NCI-H82 treated with DMSO at 0.1 percent for 48 hours (cell line): ENCODE data around the gene TAT.
"Not testable (repeated sequence)": the region's sequence is repeated elsewhere in the genome, so short reads cannot be mapped to it uniquely, and the experiment has no call there.

Experiments
- DNase-seq: peaks from one replicate; lab custom pipeline; 2025; ENCODE audit not compliant: unreplicated experiment; lab: John Stamatoyannopoulos, UW

The TAT gene

GRCh38 chr16:71585318-71585703 is 8.4 kb upstream of the TAT start:
- no peak for DNase-seq

GRCh38 chr16:71584543-71585317 is 7.8 kb upstream of the TAT start:
- DNase-seq: no peak

- DNase-seq: not testable (repeated sequence)
Observed at GRCh38 chr16:71582553-71582848, 5.6 kb upstream of the TAT start.

GRCh38 chr16:71574702-71575101 is 2.2 kb downstream of the TAT start:
- no peak for DNase-seq

GRCh38 chr16:71573387-71574094 is 3.4 kb downstream of the TAT start:
- no peak for DNase-seq

GRCh38 chr16:71572497-71573116 is 4.3 kb downstream of the TAT start:
- DNase-seq: no peak

- no peak for DNase-seq
Observed at GRCh38 chr16:71570144-71570543, 6.7 kb downstream of the TAT start.

GRCh38 chr16:71569621-71570020 is 7.3 kb downstream of the TAT start:
- DNase-seq: no peak

- no peak for DNase-seq
Observed at GRCh38 chr16:71568551-71568950, 8.3 kb downstream of the TAT start.

GRCh38 chr16:71567931-71568330 is 9.0 kb downstream of the TAT start:
- no peak for DNase-seq

- no peak for DNase-seq
Observed at GRCh38 chr16:71565812-71566700, 10.8 kb downstream of the TAT start.

- no peak for DNase-seq
Observed at GRCh38 chr16:71564335-71564967, 12.4 kb downstream of the TAT start.

GRCh38 chr16:71562552-71562951 is 14.3 kb downstream of the TAT start:
- DNase-seq: no peak

GRCh38 chr16:71561886-71562285 is 15.0 kb downstream of the TAT start:
- DNase-seq: not testable (repeated sequence)

- DNase-seq: no peak
Observed at GRCh38 chr16:71559855-71560254, 17.0 kb downstream of the TAT start.

GRCh38 chr16:71557954-71558582 is 18.8 kb downstream of the TAT start:
- DNase-seq: no peak

GRCh38 chr16:71557299-71557698 is 19.6 kb downstream of the TAT start:
- no peak for DNase-seq

- DNase-seq: no peak
Observed at GRCh38 chr16:71555230-71555891, 21.5 kb downstream of the TAT start.

- DNase-seq: no peak
Observed at GRCh38 chr16:71552698-71553503, 24.0 kb downstream of the TAT start.
